Measurements from ENCODE around the gene METTL16. TPM values are rescaled to one million over a fixed set of nuclear protein-coding genes. Genes with fewer than 3 reads are reported as not detected.

The METTL16 gene
- total and polyA plus RNA-seq, 2 of the 8 experiments (the other 6 are each of a cell fraction or from before 2014, with no cell fraction given) = 22.8 to 59.4 TPM

GRCh38 chr17:2433696-2434095 is 78.0 kb downstream of the METTL16 start (continued):
- TF ChIP-seq CHD7 (IDR thresholded peaks at IDR 0.05; ENCODE audit: insufficient replicate concordance, low read length) (no peak), TCF12 (IDR thresholded peaks at IDR 0.05; ENCODE audit: low read depth, low read length) (no peak), USF2 (IDR thresholded peaks at IDR 0.05; ENCODE audit: low read length) (no peak)
